GM21390 (cell line): ENCODE measurements around the gene JARID2.

ENCODE experiments used
- ATAC-seq: cut with Tn5 transposase; IDR thresholded peaks from one replicate; pipeline ENCODE4 v1.9.1; 2021; ENCODE audit not compliant: unreplicated experiment

JARID2 gene

DNA sequence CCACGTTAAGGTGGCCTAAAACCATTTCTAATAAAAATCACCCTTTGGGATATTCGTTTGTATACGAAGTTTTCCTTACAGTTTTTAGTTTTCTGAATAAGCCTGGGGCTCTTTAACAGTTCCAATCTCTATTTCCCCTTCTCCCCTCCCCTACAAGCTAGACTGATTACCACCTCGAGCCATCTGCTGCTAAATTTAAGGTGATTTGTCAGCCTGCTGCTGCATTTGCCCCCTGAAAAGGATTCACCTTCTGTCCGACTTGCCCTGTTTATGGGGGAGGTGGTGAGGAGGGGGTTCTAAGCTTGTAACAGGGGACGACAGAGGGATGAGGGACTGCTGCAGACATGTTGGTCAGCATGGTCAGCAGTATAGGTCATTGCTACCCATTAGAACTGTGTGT lies 146.3 kb downstream of the JARID2 start:
- ATAC-seq, result no peak

DNA sequence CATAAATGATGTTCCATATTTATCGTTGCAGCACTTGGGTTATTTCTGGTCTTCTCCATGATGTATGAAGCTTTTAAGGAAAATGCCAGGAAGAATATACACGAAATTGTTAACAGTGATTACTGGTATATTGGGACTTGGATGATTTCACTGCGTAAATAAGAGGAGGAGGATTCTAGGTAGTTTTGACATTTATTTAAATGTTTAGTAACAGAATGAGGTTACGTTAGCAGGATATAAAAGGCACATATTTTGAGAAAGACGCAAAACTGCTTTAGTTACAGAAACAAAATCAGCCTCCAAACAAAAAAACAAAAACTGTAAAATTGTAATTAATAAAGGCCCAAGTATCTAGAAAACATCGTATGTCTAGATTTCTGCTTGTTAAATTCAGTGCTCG lies 147.7 kb downstream of the JARID2 start:
- ATAC-seq, result no peak

DNA sequence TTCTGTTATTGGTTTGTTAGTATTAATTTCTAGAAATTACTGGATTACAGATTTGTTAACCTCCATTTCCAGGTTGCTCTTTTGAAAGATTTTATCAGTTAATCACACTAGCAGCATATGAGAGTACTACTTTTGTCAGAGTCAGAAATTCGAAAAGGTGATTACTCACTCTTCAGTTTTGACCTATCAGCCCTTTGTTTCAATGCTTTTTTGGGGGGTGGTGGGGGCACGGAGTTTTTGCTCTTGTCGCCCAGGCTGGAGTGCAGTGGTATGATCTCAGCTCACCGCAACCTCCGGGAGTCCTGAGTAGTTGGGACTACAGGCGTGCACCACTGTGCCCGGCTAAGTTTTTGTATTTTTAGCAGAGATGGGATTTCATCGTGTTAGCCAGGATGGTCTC lies 149.2 kb downstream of the JARID2 start:
- no peak for ATAC-seq

DNA sequence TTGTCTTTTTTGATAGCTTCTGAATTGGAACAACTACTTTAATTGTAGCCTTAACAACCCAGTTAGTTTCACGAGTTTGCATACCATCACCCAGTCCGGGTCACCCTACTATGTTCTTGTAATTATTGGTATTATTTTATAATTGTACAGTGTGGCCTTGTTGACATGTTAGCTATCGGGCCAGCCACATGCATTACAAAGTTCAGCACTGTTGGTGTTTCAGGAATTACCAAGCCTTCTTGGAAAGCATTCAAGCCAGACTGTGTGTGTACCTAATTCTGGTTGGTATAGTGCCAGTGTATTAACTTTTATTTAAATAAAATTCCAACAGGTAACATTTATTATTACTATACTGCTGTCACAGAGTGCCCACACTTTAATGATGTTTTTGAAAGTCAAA lies 150.9 kb downstream of the JARID2 start:
- no peak for ATAC-seq

DNA sequence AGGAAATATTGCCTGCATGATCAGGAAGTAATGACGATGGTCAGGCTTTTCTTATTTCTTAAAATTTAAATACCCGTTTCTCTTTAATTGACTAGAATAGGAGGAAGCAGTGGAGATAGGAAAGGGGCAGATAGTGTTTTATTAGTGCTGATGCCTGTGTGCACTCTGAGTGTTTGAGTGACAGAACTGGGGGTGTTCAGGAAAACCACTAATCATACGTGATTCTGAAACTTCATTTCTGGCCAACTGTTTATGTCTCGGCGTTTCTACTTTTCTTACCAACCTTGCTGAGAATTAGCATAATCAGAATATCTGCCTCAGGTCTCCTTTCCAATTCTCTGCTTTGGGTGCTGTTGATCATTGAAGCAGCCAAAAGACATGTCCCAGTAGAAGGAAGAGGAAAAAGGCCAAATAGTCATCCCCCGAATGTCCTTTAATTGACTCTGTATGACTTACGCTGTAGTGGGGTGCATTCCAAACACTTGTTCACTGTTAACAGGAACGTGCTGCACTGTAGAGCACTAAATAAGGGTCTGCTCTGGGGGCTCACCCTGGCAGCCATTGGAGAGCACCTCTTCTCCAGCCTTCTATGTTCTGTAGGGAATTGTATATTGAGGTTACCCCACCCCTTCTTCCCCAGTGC lies 152.9 kb downstream of the JARID2 start:
- peak; percentile 64 for ATAC-seq

DNA sequence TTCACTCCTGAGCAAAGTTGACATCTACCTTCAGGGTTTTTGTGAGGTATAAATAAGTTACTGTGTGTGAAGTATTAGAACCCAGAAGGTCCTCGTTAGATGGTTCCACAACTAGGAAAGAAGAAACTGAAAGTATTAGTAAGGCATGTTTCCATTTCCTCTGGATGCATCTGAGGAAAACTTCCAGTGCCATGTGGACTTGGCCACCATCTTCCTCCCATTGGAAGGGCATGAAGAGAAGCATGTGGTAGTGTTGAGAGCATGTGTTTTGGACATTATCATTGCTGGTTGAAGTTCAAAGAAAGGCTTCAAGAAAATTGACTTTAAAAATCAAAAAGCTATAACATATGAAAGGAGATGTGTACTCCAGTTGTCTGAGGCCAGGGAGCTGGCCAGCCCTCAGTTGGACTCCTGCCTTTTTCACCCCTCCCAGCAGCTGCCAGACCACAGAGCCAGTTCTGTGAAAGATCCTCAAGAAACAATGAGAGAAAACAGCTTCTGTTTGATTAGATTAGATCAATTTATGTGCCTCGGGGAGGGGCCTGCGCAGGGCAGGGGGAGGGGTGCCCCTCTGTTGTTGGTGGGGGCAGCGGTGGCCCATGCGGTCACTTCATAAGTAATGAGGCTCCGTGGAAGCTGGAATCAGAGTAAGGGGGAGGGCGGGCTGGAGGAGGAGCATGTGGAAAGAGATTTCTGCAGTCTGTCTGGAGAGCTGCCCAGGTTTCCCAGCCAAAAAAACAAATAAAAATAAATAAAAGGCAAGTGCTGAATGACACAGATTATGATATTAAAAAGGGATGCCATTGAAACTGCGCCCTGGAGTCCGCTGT lies 154.0 kb downstream of the JARID2 start:
- ATAC-seq, result no peak

DNA sequence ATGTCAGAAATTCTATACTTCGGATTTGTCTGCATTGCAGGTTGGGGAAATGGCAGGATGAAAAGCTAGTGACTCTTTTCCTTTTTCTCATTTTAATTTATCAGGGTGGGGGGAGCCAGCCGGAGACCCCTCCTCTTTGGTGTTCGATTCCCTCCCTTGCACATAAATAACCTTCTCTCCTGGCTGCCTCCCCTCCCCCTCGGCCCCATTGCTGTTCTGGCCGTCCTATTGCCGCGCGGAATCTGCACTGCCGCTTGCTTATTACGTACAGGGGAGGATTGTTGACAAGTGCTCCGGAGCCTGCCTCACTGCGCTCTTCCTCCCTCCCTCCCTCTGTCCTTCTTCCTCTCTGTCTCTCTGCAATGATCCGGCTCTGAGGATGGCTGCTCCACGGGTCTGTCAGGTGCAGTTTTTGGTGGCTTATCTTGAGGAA lies 154.7 kb downstream of the JARID2 start:
- ATAC-seq, result no peak

DNA sequence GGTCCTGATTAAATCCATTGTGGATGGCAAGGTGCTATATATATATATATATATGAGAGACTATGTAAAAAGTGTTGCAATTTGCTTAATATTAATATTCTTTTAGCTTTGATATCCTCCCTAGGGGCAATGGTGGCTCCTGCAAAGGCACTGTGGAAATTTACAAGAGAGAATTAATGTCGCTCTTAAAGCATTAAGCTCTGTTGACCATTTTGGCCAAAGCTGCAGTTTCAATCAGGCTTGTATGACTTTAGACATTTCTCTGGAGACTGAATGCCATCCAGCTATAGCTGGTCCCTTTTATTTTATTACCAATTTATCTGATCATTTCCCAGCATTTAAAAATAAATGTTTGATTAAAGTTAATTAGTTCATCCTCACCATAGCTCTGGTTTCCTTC lies 155.3 kb downstream of the JARID2 start:
- no peak for ATAC-seq

DNA sequence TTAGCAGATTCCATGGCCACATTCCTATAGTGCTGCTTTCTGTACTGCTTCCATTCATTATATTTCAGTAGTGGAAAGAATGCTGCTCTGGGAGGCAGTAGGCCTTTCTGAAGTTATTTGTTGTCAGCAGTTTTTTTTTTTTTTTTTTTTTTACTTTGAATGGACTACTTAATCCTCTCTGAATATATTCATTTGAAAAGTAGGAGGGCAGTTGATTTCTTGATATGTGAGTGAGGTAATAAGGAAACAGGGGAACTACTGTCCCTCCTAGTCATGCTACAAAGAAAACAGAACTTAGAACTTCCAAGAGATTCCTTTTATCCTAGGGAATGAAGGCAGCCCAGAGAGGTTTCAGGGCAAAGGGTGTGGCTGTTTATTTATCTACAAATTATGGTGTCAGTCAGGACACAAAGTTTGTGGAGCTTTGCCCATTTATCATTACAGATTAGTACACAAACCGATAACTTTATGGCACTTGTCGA lies 155.9 kb downstream of the JARID2 start:
- ATAC-seq, result no peak

DNA sequence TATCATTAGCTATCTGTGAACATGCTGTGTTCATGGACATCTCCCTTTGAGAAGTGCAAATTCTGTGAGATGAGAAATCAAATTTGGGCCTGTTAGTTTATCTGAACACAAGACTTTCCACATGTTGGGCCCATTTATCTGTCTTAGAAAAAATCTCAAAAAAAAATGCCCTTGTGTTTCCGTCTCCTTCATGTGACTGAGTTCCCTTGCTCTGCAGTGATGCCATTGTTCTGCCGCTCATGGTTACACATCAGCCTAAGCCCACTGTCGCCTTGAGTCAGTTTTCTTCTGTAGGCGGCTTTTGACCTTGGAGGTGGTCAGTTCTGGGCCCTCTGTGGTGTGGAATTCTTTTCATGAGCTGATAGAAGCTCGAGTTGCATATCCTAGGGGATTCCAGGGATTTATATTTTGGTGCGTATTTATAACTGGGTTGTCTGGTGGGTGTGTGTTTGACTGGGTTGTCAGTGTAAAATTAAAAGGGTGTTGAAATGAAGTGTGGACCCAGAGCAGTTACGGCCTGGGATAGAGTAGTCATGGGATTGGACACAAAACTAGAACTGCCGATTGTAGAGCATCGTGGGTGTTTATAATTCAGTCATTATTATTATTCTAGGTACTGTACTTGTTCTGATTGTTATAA lies 156.7 kb downstream of the JARID2 start:
- ATAC-seq, result no peak

DNA sequence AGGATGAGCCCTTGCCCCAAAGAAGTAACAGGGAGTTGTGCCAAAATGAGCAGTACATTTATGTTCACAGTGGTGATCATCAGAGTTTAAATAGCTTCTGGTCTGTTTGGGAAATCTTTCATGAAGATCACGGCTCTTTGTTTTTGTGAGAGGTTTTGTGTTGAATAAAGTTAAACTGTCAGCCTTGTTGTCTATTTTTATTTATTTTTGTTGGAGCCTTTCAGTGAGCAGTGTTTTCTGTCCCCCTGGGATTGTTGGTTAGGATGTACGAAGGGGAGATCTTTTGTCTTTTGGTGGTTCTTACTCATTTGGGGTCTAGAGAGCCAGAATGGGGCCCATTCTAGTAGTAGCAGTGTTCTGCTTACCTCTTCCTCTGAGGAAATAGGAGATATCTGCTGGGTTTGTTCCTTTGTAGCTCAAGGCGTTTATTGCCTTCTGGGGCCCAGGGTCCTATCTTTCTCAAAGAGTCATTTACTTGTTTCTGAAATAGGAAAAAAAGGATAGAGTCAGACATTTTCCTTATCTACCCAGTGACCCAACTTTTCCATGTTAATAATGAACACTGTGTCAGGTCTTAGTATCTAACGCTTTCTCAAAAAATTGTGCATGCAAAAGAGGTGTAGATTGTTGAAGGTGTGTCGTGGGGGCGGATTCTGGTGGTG lies 157.4 kb downstream of the JARID2 start:
- no peak for ATAC-seq

DNA sequence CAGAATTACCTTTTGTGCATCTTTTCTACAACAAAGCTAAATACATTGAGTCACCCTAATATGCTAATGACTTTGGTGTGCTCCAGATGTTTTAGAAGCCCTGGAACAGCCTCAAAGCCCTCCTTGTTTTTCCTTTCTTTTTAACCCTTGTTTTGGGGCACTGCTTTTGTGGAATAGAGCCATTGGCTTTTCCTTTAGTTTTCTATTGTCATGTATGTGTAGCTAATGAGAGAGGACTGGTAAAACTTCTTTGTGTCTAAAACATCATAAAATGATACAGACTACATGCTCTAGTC lies 158.8 kb downstream of the JARID2 start:
- no peak for ATAC-seq

DNA sequence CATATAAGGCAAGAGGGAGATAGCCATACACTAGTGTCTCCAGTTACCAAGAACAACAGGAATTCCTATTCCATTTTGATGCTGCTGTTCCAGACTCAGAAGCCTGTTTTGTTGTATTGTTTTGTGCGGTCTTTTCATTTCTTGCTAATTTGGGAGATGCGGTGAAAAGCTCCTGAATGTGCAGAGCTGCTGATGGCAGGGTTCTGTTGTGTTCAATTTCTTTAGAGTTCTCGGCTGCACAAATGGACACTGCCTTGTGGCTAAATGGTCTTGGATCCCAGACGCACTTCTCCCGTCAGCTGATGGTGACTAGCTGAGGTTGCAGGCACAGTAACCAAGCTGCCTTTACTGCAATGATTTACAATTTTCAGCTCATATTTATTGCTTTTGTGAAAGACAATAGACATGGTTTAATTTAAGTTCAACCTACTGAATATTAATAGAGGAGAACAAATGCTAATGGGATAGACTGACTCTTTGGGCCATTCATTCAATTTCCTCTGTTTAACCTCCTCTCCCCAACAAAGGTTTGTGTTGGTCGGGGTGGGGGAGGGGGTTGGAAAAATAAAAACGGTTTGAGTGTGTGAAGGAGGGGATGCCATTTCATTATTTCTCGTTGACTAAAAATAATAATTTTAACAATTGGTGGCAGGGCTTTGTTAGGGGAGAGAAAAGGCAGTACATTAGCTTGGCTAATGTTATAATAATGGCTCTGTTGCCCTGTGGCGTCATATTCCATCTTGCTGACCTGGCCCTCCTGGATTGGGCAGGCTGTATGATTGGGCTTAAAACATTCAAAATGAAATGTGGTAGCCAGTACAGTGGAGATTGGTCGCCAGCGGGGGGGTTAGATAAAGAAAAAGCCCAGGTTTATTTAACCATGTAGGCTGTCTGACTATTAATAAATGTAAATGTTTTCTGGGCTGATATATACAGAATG lies 159.5 kb downstream of the JARID2 start:
- ATAC-seq, result no peak

DNA sequence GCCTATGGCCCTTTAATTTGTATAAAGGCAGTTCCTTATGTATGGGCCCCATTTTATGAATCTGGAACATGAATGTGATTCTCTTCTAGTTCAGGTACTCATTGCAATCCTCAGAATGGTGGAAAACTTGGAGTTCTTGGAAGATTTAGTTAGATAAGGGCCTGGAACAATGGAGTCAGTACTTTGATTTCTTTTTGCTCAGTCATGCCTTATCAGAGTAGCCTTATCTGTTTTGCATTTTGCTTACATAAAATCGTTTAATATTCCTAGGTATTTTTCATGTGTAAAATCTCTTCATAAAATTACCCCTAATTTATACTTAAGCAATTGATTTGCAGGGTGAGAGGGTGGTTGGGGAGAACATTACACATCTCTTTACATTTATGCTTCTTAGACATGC lies 160.6 kb downstream of the JARID2 start:
- no peak for ATAC-seq

DNA sequence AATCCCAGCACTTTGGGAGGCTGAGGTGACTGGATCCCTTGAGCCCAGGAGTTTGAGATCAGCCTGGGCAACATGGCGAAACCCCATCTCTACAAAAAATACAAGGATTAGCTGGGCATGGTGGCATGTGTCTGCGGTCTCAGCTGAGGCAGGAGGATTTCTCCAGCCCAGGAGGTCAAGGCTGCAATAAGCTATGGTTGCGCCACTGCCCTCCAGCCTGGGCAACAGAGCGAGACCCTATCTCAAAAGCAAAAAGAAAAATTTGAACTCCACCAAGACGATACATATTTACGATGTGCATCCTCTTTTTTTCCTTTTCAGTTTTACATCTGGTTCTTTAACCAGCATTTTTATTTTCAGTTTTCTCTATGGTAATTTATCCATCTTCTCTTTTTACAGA lies 162.1 kb downstream of the JARID2 start:
- ATAC-seq, result no peak

DNA sequence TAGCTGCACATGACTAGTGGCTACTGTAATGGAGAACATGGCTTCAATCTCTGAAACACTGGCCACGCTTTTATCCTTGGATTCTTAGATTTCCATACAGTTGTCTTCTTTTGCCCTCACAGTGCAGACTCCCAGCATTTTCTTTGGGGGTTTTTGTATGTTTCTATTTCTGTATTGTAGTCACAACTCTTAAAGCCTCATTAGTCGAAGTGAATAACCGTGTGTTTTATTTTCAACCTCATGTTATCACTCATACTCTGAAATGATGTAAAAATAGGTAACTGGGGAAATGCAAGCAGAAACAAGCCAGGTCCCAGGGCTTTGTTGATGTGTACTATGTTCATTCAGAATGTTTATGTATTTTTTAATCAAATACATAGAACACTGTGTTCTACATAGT lies 162.9 kb downstream of the JARID2 start:
- ATAC-seq, result peak; percentile 41

DNA sequence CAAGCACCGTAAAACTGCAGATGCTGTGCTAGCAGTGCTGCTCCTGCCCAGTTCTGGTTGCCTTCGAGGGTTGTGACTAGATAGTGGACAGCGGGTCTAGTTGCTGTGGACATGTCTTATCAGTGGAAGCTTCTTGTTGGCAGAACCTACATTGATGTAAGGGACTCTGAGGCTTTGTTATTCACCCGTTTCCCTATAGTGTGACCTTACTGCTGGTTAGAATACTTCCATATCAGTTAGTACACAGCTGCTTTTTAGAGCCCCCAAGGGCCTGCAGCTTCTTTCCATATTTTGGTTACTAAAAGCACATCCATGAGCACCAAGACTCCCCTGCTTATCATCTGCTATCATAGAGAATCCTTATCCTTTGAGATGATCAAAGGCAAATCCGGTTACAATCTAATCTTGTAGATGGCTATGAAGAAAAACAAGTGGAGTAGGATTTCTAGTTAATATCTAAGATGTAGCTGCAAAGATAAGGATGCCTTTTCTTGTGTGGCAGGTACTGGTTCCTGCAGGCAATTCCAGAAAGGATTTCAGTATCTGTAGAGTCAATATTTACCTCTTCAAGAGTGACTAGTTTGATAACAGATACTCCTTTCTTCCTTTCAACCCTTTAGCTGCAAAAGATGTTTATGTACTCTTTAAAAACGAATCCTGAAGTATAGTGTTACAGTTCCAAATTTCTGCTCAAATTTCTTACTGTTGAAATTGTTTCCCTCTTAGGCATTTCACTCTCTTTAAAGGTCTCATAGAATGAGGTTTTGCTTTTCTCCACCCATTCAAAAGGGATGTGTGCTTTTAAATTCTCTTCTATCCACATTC lies 163.6 kb downstream of the JARID2 start:
- ATAC-seq, result no peak

DNA sequence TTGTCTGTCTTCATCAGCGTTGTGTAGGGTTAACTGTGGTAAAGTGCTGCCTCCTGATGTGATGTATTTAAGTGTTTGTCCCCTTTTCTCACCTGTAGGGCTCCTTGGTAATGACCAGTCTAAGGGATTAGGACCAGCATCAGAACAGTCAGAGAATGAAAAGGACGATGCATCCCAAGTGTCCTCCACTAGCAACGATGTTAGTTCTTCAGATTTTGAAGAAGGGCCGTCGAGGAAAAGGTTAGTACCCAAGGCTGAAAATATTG lies 164.2 kb downstream of the JARID2 start:
- no peak for ATAC-seq

DNA sequence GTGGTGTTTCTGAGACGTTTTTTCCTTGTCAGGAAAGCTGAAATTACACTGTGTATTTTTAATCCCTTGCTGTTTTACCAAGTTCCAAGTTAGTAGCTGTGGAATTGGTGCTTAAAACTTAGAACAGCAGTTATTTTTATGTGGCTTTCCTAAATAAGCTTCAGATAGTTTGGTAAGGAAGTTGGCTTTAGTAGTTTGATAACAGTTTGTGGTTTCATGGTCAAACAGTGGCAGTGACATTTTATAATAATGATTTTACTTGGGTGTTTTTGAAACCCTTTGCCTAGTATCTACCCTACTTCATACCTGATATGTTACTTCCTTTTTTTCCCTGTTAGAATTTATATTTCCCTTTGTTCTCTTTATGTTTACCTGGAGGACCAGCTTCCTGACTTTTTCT lies 164.9 kb downstream of the JARID2 start:
- ATAC-seq, result no peak

DNA sequence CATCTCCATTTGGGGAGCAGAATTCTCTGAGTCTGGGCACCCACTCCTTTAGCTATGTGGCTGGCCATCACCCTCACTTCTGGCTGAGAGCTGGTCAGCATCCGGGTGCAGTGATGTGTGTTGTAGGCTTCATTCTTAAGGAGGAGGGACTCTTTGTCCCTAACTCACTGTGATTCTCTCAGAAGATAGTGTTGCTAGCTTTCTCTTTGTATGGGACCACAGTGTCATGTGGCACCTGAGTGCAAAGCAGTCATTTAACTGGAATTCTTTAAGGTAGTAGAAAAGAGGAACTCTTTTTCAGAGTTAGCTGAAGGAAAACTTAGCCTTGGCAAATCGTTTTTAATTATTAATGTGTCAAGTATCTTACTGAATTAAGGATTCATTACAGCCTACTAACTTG lies 165.9 kb downstream of the JARID2 start:
- no peak for ATAC-seq
